ENCODE data around the gene NPLOC4. TPM values are rescaled to one million over a fixed set of nuclear protein-coding genes. Genes with fewer than 3 reads are reported as not detected.

The NPLOC4 gene
- polyA plus RNA-seq, 1 donor = 71.8 TPM

Other genes starting within 250 kb of the NPLOC4 start
- gene BAHCC1, start 241.7 kb downstream of the NPLOC4 start, polyA plus RNA-seq (ENCODE audit: insufficient read length) = 17.9 TPM
- 3,008 TPM for gene ACTG1, start 124.3 kb downstream of the NPLOC4 start, polyA plus RNA-seq (ENCODE audit: insufficient read length)
- 1.7 TPM for gene FSCN2, start 108.7 kb downstream of the NPLOC4 start, polyA plus RNA-seq (ENCODE audit: insufficient read length)
- 27.2 TPM for gene FAAP100, start 84.8 kb downstream of the NPLOC4 start, polyA plus RNA-seq (ENCODE audit: insufficient read length)
- 4.0 TPM for gene TSPAN10, start 84 bp upstream of the NPLOC4 start, polyA plus RNA-seq (ENCODE audit: insufficient read length)
- 11.0 TPM for gene PDE6G, start 19.4 kb upstream of the NPLOC4 start, polyA plus RNA-seq (ENCODE audit: insufficient read length)
- gene OXLD1, start 29.5 kb upstream of the NPLOC4 start, polyA plus RNA-seq (ENCODE audit: insufficient read length) = 12.7 TPM
- gene CCDC137, start 29.6 kb upstream of the NPLOC4 start, polyA plus RNA-seq (ENCODE audit: insufficient read length) = 15.2 TPM
- 50.2 TPM for gene ARL16, start 46.7 kb upstream of the NPLOC4 start, polyA plus RNA-seq (ENCODE audit: insufficient read length)
- gene HGS, start 46.9 kb upstream of the NPLOC4 start, polyA plus RNA-seq (ENCODE audit: insufficient read length) = 96.5 TPM
- gene MRPL12, start 66.3 kb upstream of the NPLOC4 start, polyA plus RNA-seq (ENCODE audit: insufficient read length) = 34.1 TPM
- 13.0 TPM for gene SLC25A10, start 75.2 kb upstream of the NPLOC4 start, polyA plus RNA-seq (ENCODE audit: insufficient read length)
- 9.2 TPM for gene GCGR, start 167.0 kb upstream of the NPLOC4 start, polyA plus RNA-seq (ENCODE audit: insufficient read length)
- gene MCRIP1, start 196.2 kb upstream of the NPLOC4 start, polyA plus RNA-seq (ENCODE audit: insufficient read length) = 65.0 TPM
- 0.22 TPM for gene PPP1R27, start 197.9 kb upstream of the NPLOC4 start, polyA plus RNA-seq (ENCODE audit: insufficient read length)
- gene P4HB, start 223.4 kb upstream of the NPLOC4 start, polyA plus RNA-seq (ENCODE audit: insufficient read length) = 425 TPM
- gene ARHGDIA, start 234.2 kb upstream of the NPLOC4 start, polyA plus RNA-seq (ENCODE audit: insufficient read length) = 149 TPM